PC-9 (cell line): Measurements from ENCODE around the gene ELMOD1. TPM values are rescaled to one million over a fixed set of nuclear protein-coding genes. Genes with fewer than 3 reads are reported as not detected.
A peak's percentile ranks its signal among the peaks of the same experiment; 100 is the strongest.

ENCODE experiments used
- BruUV-seq: library from RNA; stranded (reverse); fragments of 400-500 nt; replicated peaks from 2 replicates; lab custom pipeline; 2021; lab: Mats Ljungman, UMichigan
- CTCF ChIA-PET: fragments of 300-600 bp; sonication (Branson Sonifier 250); formaldehyde crosslinking; loops from one replicate; lab custom pipeline; 2022; ENCODE audit warnings: antibody characterized with exemption; lab: Charles Lee
- POLR2A ChIA-PET: fragments of 300-600 bp; sonication (Branson Sonifier 250); formaldehyde crosslinking; loops from one replicate; lab custom pipeline; 2022; ENCODE audit warnings: antibody characterized with exemption; ENCODE audit not compliant: unreplicated experiment; lab: Charles Lee
- DNase-seq, 2 experiments: peaks; one replicate each; pipeline versions ENCODE4 v3.0.0 to v3.0.0-alpha.2; 2015 to 2022; ENCODE audit warnings: mixed read lengths in 1 of 2
- H2AFZ ChIP-seq: fragments of 200-600 bp; sonication (generic); 2 replicates; pipeline ENCODE4 v1.8.1; 2017; ENCODE audit warnings: antibody characterized with exemption
- H3F3A ChIP-seq: fragments of 200-600 bp; sonication (generic); 2 replicates; pipeline ENCODE4 v1.8.1; 2017; ENCODE audit warnings: antibody characterized with exemption, mild to moderate bottlenecking, low read depth; ENCODE audit not compliant: insufficient read depth
- H3K27ac ChIP-seq: fragments of 200-600 bp; sonication (generic); 2 replicates; pipeline ENCODE4 v1.6.1; 2016; ENCODE audit warnings: mixed run types
- H3K27me3 ChIP-seq: fragments of 200-600 bp; sonication (generic); 2 replicates; pipeline ENCODE4 v1.6.1; 2016; ENCODE audit warnings: low read depth, mixed run types; ENCODE audit not compliant: insufficient read depth
- H3K36me3 ChIP-seq: fragments of 200-600 bp; sonication (generic); 2 replicates; pipeline ENCODE4 v1.6.1; 2016; ENCODE audit warnings: low read depth, mixed run types
- H3K4me1 ChIP-seq: fragments of 200-600 bp; sonication (generic); replicated peaks from 2 replicates; pipeline ENCODE4 v1.6.1; 2016; ENCODE audit warnings: mixed run types; ENCODE audit not compliant: insufficient read depth
- H3K4me2 ChIP-seq: fragments of 200-600 bp; sonication (generic); 2 replicates; pipeline ENCODE4 v1.6.1; 2017; ENCODE audit warnings: mixed run types
- H3K4me3 ChIP-seq: fragments of 200-600 bp; sonication (generic); 2 replicates; pipeline ENCODE4 v1.6.1; 2016; ENCODE audit warnings: mixed run types
- H3K79me2 ChIP-seq: fragments of 200-600 bp; sonication (generic); 2 replicates; pipeline ENCODE4 v1.6.1; 2017; ENCODE audit warnings: low read depth, mixed run types
- H3K9me2 ChIP-seq: fragments of 200-600 bp; sonication (generic); 2 replicates; pipeline ENCODE4 v1.8.1; 2017; ENCODE audit warnings: mild to moderate bottlenecking; ENCODE audit not compliant: insufficient read depth
- H3K9me3 ChIP-seq: fragments of 200-600 bp; sonication (generic); 2 replicates; pipeline ENCODE4 v1.8.1; 2016; ENCODE audit warnings: low read depth; ENCODE audit not compliant: insufficient read depth
- H4K20me1 ChIP-seq: fragments of 200-600 bp; sonication (generic); 2 replicates; pipeline ENCODE4 v1.8.1; 2017; ENCODE audit not compliant: insufficient read depth
- CTCF ChIP-seq: fragments of 200-600 bp; sonication (generic); conservative IDR thresholded peaks from 2 replicates; pipeline ENCODE4 v1.6.1; 2017; ENCODE audit warnings: mixed run types, antibody characterized with exemption, mild to moderate bottlenecking, moderate library complexity
- EZH2 ChIP-seq: fragments of 200-600 bp; sonication (generic); IDR thresholded peaks from 2 replicates; pipeline ENCODE4 v1.8.0; 2017; ENCODE audit warnings: antibody characterized with exemption, low read depth
- intact Hi-C: fragments of 100-400 bp; cut with micrococcal nuclease; formaldehyde crosslinking; loops from one replicate; pipeline ENCODE4 v1.10.0; 2022; ENCODE audit not compliant: unreplicated experiment
- total RNA-seq: library from RNA; stranded (reverse); gene quantifications from 2 replicates; pipeline ENCODE4 v1.2.3, GENCODE V29; 2021

The ELMOD1 gene
- total RNA-seq, 1 experiment from 2014 or later: not detected

- ChIA-PET POLR2A (no interaction called here), CTCF (interaction anchor here (0.7 kb wide), 1 partner anchor 100 kb away, joined by 21 read pairs; no protein-coding TSS in a partner anchor)
- Histone ChIP-seq H2AFZ (peak overlapping the region; percentile 78; the same call in 1 of the 2 replicates), H3K79me2 (no peaks in the 10 kb centered on the region), H4K20me1 (no peaks in the 10 kb centered on the region), H3K27me3 (peaks cover 11% of the 10 kb centered on the region; the same call in 1 of the 2 replicates), H3K36me3 (no peaks in the 10 kb centered on the region), H3K4me3 (peak overlapping the region; percentile 59; the same call in 1 of the 2 replicates), H3K4me2 (peak overlapping the region; percentile 82), H3K4me1 (no peaks in the 10 kb centered on the region), H3K9me2 (no peaks in the 10 kb centered on the region), H3F3A (no peaks in the 10 kb centered on the region), H3K9me3 (no peaks in the 10 kb centered on the region), H3K27ac (no peak overlapping the region)
- intact Hi-C loops: no loop called here
- no TSS peak for BruUV-seq
- DNase-seq: no peak
- TF ChIP-seq EZH2 (no peak), CTCF (no peak)
Observed at GRCh38 chr11:107591378-107592230, 657 bp downstream of the ELMOD1 start.

GRCh38 chr11:107592231-107592590, 1.3 kb downstream of the ELMOD1 start:
- no peak overlapping the region for H3K4me3 ChIP-seq
- TF ChIP-seq EZH2 (no peak), CTCF (no peak)
- POLR2A ChIA-PET: no interaction called here

GRCh38 chr11:107592813-107593212, 1.9 kb downstream of the ELMOD1 start:
- Histone ChIP-seq H3K27ac (no peak overlapping the region), H3K79me2 (no peaks in the 10 kb centered on the region), H3K9me2 (no peaks in the 10 kb centered on the region), H3K27me3 (peaks cover 11% of the 10 kb centered on the region; the same call in 1 of the 2 replicates), H3F3A (no peaks in the 10 kb centered on the region), H3K4me3 (no peak overlapping the region), H4K20me1 (no peaks in the 10 kb centered on the region), H3K4me1 (no peaks in the 10 kb centered on the region), H2AFZ (no peak overlapping the region), H3K36me3 (no peaks in the 10 kb centered on the region), H3K4me2 (no peak overlapping the region), H3K9me3 (no peaks in the 10 kb centered on the region)
- TF ChIP-seq CTCF (no peak), EZH2 (no peak)
- BruUV-seq: no TSS peak
- no peak for DNase-seq
- ChIA-PET CTCF (no interaction called here), POLR2A (no interaction called here)
- intact Hi-C loops: no loop called here

More at GRCh38 chr11:107592231-107592590, 1.3 kb downstream of the ELMOD1 start:
- H4K20me1 ChIP-seq: no peaks in the 10 kb centered on the region
- H3K9me2 ChIP-seq: no peaks in the 10 kb centered on the region
- H3K4me1 ChIP-seq: no peaks in the 10 kb centered on the region
- no TSS peak for BruUV-seq
- H3K4me2 ChIP-seq: no peak overlapping the region
- no peak overlapping the region for H3K27ac ChIP-seq
- H2AFZ ChIP-seq: no peak overlapping the region
- CTCF ChIA-PET: no interaction called here
- H3K36me3 ChIP-seq: no peaks in the 10 kb centered on the region
- intact Hi-C loops: no loop called here
- DNase-seq: no peak
- peaks cover 11% of the 10 kb centered on the region; the same call in 1 of the 2 replicates for H3K27me3 ChIP-seq
- H3K9me3 ChIP-seq: no peaks in the 10 kb centered on the region
- no peaks in the 10 kb centered on the region for H3K79me2 ChIP-seq
- H3F3A ChIP-seq: no peaks in the 10 kb centered on the region
